Astrocyte of the spinal cord (primary cell): ENCODE measurements around the gene SHISA8.

Experiments used
- DNase-seq: peaks from one replicate; pipeline ENCODE4 v3.0.0; 2011; ENCODE audit warnings: low read depth, low spot score
- H3K4me3 ChIP-seq: 2 replicates; pipeline ENCODE4 v1.5.1; 2011; ENCODE audit warnings: low read depth, mild to moderate bottlenecking, low read length, moderate library complexity
- CTCF ChIP-seq: IDR thresholded peaks from 2 replicates; pipeline ENCODE4 v1.5.1; 2012; ENCODE audit warnings: low read depth, mild to moderate bottlenecking, low read length, inconsistent platforms
- in situ Hi-C: cut with HindIII; loops from 2 replicates; pipeline ENCODE4 v1.10.0; 2017; ENCODE audit warnings: low sequenced_read_pairs

The SHISA8 gene

GRCh38 chr22:41910050-41911000 is 4.5 kb downstream of the SHISA8 start:
- in situ Hi-C loops, result no loop called here
- H3K4me3 ChIP-seq, result no peak overlapping the region
- TF ChIP-seq CTCF, result no peak
- DNase-seq, result no peak

- no peak for DNase-seq
- no peak overlapping the region for H3K4me3 ChIP-seq
- TF ChIP-seq CTCF, result no peak
- in situ Hi-C loops, result no loop called here
These were observed 5.4 kb downstream of the SHISA8 start for GRCh38 chr22:41909310-41910049.

- in situ Hi-C loops, result no loop called here
- H3K4me3 ChIP-seq, result no peak overlapping the region
- no peak for TF ChIP-seq CTCF
- no peak for DNase-seq
These were observed 6.2 kb downstream of the SHISA8 start for GRCh38 chr22:41908411-41909309.

GRCh38 chr22:41907436-41908401 is 7.2 kb downstream of the SHISA8 start:
- in situ Hi-C loops, result no loop called here
- H3K4me3 ChIP-seq, result no peak overlapping the region
- no peak for TF ChIP-seq CTCF
- DNase-seq, result peak; percentile 17

GRCh38 chr22:41906822-41907221 is 8.1 kb downstream of the SHISA8 start:
- DNase-seq, result no peak
- H3K4me3 ChIP-seq, result no peak overlapping the region
- no peak for TF ChIP-seq CTCF
- in situ Hi-C loops, result no loop called here
